ENCODE measurements around the gene GPR152.

GPR152 gene

DNA sequence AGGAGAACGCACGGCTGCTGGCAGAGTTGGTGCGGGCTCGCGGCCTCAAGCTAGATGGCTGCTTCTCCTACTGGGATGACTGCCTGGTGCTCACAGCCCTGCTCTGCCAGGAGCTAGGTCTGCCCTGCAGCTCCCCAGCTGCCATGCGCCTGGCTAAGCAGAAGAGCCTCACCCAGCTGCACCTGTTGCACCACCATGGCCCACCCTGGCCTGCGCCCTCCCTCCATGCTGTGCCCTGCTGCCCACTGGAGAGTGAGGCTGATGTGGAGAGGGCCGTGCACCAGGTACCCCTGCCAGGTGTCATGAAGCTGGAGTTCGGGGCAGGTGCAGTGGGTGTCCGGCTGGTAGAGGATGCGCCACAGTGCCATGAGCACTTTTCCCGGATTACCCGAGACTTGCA lies 29.1 kb downstream of the GPR152 start:
- no peak for DNase-seq

DNA sequence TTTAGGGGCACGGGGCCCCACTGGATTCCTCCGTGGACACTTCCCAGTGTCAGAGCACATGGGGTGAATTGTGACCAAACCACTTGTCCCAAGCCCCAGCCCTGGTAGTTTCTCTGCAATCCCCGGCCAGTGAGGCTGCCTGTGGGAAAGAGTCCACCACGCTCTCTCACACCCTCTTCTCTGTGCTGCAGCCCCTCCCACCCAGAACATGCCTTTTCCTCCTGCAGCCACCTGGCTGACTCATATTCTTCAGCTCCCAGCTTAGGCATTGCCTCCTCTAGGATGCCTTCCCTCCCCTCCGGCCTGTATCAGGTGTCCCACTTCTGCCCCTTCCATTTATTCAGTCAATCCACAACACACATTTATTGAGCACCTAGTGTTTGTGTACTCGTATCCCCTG lies 29.6 kb downstream of the GPR152 start:
- DNase-seq: no peak

DNA sequence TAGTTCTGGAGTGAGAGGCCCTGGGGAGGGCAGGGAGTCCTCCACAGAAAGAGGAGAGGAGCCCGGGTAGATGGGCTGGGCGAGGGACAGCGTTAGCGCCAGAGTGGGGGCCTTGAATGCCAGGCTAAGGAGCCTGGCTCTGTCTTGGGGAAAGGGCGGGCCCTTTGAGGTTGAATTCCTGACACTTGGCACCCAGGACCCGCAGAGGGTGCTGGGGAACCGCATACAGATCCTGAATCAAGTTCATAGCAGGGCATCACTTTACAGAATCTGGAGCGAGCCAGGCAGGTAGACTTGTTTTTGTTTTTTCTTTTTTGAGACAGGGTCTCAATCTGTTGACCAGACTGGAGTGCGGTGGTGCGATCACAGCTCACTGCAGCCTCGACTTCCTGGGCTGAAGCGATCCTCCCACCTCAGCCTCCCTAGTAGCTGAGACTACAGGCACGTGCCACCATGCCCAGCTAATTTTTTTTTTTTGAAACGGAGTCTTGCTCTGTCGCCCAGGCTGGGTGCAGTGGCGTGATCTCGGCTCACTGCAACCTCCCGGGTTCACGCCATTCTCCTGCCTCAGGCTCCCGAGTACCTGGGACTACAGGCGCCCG lies 31.0 kb downstream of the GPR152 start:
- no peak for DNase-seq

DNA sequence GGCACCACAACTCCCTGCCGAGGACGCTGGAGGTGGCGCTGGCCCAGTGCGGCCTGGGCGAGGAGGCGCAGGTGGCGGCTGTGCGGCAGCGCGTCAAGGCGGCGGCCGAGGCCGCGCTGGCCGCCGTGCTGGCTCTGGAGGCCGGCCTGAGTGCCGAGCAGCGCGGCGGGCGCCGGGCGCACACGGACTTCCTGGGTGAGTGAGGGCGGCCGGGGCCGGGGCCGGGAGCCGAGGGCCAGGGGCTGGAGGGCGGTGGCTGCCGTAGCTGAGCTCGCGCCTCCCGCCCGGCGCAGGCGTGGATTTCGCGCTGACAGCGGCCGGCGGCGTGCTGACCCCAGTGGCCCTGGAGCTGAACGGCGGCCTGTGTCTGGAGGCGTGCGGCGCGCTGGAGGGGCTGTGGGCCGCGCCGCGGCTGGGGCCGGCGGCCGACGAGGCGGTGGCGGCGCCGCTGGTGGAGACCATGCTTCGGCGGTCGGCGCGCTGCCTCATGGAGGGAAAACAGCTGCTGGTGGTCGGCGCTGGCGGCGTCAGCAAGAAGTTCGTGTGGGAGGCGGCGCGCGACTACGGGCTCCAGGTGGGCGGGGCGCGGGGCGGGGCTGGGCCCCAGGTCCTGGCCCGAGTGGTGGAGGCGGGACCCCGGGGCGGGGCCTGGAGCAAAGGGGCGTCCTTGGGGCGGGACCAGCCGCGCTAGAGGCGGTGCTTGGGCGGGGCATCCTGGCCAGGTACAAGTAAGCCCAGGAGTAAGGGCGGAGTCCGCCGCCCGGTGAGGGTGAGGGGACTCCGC lies 31.7 kb downstream of the GPR152 start:
- peak; percentile 98 for DNase-seq

DNA sequence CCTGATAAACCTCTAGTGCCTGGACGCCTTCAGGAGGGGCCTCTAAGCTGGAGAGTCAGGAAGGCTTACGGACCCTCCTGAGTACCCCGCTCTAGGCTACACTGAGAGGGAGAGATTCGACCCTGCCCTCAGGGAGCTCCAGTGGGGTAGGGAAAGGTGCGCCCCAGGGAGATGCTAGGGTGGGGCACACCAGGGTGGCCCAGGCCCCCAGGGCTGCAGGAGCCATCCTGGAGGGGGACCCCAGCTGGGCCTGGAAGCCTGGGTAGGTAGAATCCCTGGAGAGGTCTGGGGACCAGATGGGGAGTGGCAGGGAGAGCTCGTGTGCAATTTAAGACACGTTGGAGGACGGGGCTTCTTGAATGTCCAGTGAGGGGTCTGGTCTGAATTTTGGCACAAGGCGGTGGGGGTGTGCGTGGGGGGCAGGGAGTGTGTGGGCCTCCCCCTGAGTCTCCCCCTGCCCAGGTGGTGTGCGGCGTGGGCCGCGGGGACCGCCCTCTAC lies 32.3 kb downstream of the GPR152 start:
- DNase-seq: no peak

DNA sequence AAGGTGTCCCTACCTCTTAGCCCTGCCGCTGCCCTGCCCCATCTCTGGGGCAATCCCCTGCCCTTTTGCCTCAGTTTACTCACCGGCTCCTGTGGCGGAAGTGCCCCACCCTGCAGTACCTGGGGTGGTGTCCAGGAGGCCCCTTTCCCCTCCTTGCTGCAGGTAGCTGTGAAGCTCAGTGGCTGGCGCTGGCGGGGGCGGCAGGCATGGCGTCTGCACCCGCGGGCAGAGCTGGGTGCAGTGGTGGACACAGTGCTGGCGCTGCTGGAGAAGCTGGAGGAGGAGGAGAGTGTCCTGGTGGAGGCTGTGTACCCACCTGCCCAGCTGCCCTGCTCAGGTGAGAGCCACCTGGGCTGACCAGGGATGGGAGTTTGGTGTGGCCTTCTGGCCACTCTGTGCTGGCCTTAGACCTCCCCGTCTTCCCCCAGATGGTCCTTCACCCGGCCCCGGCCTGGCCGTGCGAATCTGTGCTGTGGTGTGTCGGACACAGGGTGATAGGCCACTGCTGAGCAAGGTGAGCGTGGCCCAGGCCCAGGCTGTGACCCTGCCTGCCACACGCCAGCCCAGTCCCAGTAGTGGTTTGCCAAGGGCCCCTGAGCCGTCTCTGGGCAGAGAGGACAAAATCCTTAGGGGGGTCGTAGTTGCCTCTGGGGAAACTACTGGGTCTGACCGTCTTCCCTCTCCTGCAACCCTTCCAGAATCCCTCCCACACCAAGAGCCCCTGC lies 33.0 kb downstream of the GPR152 start:
- no peak for DNase-seq

DNA sequence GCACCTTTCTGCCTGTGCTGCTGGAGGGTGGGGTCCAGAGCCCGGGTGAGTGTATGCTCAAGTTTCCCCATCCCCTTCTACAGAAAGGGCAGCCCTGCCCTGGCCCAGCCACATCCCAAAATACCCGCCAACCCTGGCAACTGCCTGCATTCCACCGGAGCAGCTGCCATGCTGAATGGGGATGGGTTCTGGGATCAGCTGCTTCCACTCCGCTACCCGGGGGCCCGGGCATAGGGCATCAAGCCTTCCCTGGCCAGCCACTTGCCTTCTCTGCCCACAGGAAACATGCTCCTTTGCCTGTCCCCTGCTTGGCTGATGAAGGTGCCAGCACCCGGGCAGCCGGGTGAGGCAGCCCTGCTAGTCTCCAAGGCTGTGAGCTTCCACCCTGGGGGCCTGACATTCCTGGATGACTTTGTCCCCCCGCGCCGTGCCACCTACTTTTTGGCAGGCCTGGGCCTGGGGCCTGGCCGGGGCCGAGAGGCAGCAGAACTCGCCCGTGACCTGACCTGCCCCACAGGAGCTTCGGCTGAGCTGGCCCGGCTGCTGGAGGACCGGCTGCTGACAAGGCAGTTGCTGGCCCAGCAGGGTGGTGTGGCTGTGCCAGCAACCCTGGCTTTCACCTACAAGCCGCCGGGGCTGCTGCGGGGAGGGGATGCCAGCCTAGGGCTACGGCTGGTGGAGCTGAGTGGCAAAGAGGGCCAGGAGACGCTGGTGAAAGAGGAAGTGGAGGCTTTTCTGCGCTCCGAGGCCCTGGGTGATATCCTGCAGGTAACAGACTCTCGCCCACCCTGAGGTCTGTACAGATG lies 33.9 kb downstream of the GPR152 start:
- no peak for DNase-seq

DNA sequence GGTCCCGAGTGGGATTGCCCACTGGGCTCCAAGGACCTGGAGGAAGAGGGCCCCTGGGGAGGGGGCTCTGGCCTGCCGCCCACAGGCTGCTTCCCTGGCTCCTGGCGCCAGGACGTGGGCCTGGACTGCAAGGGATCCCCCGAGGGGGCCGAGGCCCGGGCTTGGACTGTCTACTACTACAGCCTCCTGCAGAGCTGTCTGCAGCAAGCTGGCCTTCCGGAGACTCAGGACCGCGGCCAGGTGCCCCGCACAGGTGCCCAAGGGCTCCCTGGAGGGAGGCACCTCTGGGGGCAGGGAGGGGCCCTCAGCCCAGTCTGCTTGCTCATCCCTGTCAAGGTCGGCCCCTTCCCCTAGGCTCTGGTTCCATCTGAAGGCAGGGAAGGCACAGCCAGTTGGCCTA lies 35.1 kb downstream of the GPR152 start:
- no peak for DNase-seq

DNA sequence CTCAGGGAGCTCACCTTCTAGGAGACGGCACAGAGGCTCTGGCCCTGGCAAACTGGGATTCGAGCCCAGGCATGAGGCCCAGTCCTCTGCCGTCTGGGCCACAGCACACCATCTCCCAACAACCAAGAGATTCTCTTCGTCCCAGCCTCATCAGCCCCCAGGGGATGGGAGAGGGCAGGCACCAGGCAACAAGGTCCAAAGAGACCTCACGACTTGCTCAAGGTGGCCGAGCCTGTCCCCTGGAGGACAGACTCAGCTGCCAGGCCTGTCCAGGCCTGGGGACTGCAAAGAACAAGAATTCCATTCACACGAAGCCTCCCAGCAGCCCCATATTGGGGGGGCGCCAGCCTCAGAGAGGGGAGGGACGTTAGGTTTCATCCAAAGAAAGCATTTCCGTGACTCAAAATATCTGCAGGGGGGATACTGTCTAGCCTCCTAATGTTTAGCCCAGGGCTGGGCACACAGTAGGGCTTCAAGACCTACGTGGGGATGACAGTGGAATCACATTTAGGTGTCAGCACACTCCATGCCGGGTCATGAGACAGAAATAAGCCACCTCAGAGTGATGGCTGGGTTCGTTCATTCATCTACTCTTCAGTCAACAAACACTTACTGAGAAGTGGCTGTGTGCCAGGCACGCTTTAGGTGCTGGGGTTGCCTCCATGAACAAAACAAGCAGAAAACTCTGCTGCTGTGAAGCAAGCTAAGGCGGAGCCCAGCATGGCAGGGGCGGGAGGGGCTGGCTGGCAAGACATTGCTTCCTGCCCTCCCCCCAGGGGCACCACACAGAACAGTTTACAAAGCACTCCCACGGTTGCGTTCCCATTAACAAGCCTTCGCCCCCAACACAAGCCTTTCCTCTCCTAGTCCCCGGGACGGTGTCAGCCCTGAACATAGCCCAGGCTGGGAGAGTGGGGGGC lies 35.9 kb downstream of the GPR152 start:
- peak; percentile 73 for DNase-seq

DNA sequence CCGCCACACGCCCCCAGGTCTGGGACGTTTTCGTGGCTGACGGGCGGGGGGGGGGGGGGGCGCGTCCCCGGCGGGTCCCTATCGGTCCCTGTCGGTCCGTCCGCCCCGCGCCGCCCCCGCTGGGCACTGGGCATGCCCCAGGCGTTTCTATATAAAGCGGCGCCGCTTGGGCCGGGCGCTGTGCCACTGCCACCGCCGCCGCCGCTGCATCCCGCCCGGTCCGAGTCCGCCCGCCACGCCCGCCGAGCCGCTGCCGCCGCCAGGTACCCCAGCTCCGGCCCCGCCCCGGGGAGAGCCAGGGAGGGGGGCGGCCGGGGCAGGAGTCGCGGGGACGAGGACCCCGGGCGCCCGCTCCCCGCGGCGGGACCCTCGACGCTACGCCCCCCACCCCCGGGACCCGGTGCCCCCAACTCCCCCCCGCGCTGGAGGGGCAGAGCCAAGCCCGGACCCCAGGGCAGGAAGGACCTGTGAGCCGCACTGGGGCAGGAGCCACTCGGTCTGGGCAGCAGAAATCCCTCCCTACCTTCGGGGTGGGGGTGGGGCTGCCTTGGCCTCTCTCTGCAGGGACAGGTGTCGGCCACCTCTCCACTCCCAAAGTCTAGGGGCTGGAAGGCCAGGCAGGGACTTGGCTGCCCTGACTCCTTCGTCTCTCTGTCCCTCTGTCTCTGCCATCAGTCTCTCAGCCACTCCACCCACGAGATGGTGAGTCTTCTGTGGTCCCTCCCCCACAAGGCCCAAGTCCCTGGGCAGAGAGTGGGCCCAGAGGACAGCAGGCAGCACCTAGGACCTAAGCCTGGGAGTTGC lies 36.8 kb downstream of the GPR152 start, which contains the start of gene CARNS1:
Gene CARNS1, plus strand, starts transcription at position 178 of the 804 bp plus-strand sequence. Its CDS starts 522 bp downstream, at position 700.
- no peak for DNase-seq

DNA sequence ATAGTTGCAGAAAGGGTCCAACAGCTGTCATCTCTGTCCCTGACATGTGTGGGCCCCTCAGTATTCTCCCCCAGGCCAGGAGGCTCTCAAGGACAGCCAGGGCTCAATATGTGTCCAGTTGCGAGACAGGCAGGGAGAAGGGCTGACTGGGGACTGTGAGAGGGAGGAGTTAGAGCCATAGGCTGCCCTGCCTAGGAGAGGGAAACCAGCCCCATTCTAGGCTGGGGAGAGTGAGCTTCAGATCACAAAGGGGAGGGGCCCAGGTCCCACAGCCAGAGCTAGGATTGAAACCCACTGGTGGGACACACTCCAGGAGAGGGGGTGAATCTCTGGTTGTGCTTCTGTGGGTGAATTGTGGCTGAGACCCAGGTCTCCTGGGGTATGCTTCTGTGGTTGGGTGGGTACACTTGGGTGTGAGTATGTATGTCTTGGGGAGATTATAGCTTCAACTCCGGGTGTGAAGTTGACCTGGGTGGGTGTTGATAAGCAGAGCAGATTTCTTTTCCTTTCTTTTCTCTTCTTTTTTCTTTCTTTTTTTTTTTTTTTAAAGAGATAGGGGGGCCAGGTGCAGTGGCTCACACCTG lies 39.2 kb downstream of the GPR152 start:
- no peak for DNase-seq

DNA sequence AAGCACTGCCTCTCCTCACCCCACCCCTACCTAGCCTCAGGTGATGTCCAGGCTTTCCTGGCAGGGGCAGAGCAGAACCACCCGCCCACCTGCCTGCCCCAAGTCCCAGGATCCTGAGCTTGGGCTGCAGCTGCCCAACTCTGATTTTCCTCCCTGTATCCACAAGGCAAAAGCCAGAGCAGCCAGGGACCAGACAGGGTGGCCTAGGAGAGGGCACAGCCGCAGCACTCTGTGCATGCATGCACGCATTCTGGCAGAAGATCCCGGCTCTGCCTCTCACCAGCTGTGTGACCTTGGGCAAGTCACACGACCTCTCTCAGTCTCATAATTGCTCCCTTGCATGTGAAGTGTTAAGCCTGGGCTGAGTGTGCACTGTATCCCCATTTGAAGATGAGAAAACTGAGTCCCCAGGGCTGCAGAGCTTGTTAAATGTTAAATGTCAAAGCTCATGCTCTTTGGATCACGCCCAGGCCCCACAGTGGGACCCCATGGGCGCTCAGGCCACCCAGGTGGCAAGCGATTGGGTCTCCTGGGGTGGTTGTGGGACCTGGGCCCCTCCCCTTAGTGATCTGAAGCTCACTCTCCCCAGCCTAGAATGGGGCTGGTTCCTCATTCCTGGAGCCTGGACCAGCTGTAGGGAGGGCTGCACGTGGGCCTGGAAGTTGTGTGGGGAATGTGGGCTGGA lies 39.9 kb downstream of the GPR152 start:
- DNase-seq: no peak

DNA sequence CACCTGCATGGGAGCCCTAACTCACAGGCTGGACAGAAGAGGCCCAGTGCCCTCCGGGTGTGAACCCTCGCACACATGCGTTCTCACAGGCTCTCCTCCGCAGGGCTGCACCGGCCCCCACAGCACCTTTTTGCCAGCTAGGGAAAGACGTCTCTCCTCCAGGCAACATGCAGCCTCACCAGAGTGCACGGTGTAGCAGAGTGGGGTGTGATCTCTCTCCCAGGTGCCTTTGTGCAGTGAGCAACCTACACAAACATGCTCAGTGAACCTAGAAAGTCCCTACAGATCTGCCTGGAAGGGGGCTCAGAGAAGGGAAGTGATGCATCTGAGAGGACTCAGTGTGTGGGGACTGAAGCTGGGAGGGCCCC lies 40.8 kb downstream of the GPR152 start:
- DNase-seq: no peak

DNA sequence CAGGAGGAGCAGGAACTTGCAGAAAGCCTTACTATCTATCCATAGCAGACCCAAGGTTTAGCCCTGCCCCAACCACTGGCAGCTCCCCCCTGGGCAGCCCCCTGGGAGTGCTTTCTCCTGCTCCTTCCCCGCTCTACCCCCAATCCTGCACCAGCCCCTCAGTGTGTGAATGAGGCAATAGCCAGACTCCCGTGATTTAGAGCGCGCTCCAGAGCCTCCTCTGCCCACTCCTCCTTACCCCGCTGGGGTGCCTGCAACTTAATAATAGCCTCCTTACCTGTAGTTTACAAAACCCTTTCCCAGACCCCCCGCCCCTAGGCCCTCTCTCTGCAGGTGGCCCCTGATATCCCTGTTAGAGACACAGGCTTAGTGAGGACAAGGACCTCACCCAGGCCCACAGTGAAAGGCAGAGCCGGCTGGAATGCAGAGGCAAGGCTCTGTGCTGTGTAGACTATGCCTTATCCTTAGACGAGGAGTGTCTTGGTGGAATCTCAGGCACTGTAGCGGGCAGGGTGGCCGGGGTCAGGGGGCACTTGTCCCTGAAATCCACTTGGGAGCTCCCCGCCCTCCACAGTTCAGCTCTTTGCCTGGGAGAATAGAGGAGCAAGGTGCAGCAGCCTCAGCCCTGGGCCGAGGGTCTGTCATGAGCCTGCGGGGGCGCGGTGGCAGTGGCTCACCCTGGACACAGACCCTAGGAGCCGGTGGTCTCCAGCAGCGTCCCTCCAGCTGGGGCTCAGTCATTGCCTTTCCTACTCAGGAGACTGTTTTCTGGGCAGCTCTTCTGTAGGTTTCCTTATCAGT lies 41.3 kb downstream of the GPR152 start:
- DNase-seq: no peak

DNA sequence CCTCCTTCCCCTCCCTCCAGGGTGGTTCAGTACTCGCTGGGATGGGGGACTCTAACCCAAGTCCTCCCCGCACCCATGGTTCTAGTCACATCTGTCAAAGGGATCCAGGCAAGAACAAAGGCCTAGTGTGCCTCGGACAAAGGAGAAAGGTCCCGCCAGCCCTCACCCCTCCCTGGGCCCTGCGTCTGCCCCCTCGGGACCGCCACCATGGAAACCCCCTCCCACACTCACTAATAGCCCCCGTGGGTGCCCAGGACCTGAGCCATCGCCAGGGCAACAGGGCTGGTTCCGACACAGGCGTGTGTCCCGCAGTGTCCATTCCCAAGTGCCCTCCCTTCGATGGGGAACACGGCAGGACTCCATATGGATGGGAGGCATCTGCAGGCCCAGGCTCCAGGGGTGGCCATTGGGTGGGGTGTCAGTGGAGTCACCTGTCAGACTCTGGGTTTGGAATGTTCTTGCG lies 42.1 kb downstream of the GPR152 start:
- DNase-seq: no peak

DNA sequence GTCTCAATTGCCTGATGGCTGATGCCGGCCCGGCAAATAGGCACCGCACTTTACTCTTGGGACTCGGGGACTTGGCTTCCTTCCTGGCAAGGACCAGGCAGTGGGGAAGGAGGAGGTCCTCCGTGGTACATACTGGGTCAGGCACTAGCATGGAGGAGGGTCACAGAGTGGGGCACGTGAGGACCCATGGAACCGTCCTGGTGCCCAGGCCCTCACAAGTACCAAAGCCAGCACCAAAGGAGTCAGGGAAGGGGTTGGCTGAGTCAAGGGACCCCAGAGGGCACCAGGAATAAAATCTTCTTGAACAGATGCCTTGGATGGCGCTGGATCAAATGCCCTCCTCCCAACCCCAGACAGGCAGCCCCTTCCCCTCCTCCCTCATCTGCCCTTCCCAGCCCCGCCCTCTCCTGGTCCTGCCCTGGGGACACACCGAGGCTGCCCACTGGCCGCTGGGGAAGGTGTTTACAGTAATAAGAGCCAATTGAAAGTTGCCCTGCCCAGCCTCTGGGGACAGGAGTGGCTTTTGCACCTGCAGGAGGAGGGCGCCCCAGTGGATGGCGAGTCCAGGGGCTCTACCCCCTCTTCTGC lies 42.7 kb downstream of the GPR152 start:
- DNase-seq: no peak

DNA sequence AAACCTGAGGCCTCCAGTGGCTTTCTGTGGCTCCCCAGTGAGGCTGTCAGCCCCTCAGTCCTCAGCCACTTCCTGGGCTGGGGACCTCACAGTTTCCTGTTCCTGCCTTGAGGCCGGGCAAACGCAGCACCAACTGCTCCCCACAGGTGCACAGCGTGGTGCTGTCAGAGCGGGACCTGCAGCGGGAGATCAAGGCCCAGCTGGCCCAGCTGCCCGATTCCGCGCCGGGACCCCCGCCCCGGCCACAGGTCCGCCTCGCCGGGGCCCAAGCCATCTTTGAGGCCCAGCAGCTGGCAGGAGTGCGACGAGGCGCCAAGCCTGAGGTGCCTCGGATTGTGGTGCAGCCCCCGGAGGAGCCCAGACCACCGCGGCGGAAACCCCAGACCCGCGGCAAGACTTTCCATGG lies 43.3 kb downstream of the GPR152 start:
- DNase-seq: peak; percentile 54

DNA sequence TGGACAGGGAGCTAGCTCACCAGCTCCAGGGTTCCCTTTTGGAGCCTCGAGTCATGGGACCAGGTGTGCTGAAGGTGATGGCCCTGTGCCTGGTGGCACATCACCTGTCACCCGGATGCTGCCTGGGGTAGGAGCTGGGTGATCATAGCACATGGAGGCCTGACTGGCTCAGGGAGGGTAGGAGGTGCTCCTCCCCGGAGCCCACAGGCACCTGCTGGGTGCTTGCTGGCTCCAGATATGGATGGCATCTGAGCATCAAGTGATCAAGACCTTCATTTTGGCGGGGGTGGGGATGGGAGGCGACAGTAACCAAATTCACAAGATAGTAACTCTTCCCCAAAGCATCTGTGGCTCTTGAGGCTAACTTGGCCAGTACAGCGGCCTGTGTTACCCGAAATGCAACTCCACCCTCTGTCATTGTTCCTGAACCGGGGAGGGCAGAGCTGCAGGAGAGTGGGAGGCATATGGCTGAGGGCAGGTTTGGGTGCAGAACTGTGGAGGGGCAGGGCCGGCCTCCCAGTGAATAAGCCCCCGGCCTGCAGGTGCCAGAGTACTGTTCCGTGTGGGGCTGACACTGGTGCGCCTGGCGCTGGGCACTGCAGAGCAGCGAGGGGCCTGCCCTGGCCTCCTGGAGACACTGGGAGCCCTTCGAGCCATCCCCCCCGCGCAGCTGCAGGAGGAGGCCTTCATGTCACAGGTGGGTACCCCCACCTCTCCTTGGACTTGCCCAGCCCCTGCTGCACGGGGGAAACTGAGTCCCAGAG lies 43.9 kb downstream of the GPR152 start:
- no peak for DNase-seq
